ENCODE data around the gene RBX1. TPM values are rescaled to one million over a fixed set of nuclear protein-coding genes. Genes with fewer than 3 reads are reported as not detected.

Gene RBX1
- 163 and 181 TPM in 2 replicates for polyA plus RNA-seq
- 41.8 and 46.0 TPM in 2 replicates for polyA minus RNA-seq

DNA sequence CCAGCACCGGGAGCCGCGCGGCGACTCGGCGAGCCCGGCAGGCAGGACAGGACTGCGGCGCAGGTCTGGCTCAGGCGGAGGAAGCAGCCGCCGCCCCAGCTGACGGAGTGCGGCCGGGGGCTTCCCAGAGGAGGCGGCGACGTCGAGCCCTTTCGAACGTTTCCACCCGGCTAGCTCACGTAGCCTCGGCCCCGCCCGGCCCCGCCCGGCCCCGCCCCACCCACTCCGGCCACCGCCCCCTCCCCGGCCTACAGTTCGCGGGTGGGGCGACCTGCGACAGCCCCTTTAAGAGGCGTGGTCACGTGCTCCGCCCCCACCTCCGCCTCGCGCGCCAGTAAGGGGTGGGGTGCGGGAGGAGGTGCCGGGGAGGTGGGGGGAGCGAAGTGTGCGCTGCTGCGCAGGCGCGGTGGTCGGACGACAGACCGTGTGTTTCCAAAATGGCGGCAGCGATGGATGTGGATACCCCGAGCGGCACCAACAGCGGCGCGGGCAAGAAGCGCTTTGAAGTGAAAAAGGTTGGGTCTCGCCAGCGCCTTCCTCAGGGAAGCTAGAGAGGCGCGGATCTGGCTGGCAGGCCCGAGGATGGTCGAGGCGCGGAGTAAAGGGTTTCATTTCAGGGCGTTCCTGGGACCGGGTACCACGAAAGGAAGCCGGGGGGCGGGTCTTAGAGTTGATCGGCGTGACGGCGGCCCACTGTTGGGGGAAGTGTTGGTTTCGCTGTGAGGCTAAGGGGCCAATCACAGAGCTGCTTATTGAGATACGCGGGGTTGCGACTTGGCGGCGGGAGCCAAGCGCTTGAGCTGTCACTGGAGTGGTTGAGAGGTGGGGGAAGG, at the start of gene RBX1:
Gene RBX1 (plus strand): TSS at position 417 of the 833 bp plus-strand sequence. CDS start 21 bp downstream, at position 438.
- Histone ChIP-seq H3F3A (ENCODE audit: insufficient read depth, low read length, poor library complexity, severe bottlenecking) (no peaks in the 10 kb centered on the region), H2AFZ (ENCODE audit: low read depth, low read length) (peak within 1 kb of the TSS; percentile 92), H3K4me2 (ENCODE audit: low read length) (peak within 1 kb of the TSS; percentile 85), H3K9ac (ENCODE audit: low read length) (peak within 1 kb of the TSS; percentile 95), H3K36me3 (ENCODE audit: insufficient read depth, low read length) (no peaks in the 10 kb centered on the region), H3K79me2 (replicated peaks; ENCODE audit: insufficient read depth, low read length) (peaks cover 43% of the 10 kb centered on the region), H3K9me3 (ENCODE audit: low read length) (no peaks in the 10 kb centered on the region), H3K4me3 (ENCODE audit: low read length) (peak within 1 kb of the TSS; percentile 86), H4K20me1 (ENCODE audit: insufficient read depth) (no peaks in the 10 kb centered on the region), H3K27me3 (ENCODE audit: insufficient read depth, low read depth, low read length) (no peaks in the 10 kb centered on the region), H3K9me2 (ENCODE audit: insufficient read depth, low read length) (no peaks in the 10 kb centered on the region), H3K27ac (ENCODE audit: low read length) (peak within 1 kb of the TSS; percentile 95)
- TF ChIP-seq RAD21 (conservative IDR thresholded peaks at IDR 0.05) (peak; percentile 35), EP300 (conservative IDR thresholded peaks at IDR 0.05; ENCODE audit: poor library complexity, severe bottlenecking) (peak; percentile 43), TAF1 (IDR thresholded peaks at IDR 0.05; ENCODE audit: low read depth) (peak; percentile 97), POLR2AphosphoS5 (IDR thresholded peaks at IDR 0.05) (peak; percentile 95), EZH2 (IDR thresholded peaks at IDR 0.05; ENCODE audit: borderline replicate concordance, insufficient read depth, low read length, poor library complexity, severe bottlenecking) (no peak), REST (IDR thresholded peaks at IDR 0.05; ENCODE audit: borderline replicate concordance) (peak; percentile 96)
- TF ChIP-seq, protein P1, sequence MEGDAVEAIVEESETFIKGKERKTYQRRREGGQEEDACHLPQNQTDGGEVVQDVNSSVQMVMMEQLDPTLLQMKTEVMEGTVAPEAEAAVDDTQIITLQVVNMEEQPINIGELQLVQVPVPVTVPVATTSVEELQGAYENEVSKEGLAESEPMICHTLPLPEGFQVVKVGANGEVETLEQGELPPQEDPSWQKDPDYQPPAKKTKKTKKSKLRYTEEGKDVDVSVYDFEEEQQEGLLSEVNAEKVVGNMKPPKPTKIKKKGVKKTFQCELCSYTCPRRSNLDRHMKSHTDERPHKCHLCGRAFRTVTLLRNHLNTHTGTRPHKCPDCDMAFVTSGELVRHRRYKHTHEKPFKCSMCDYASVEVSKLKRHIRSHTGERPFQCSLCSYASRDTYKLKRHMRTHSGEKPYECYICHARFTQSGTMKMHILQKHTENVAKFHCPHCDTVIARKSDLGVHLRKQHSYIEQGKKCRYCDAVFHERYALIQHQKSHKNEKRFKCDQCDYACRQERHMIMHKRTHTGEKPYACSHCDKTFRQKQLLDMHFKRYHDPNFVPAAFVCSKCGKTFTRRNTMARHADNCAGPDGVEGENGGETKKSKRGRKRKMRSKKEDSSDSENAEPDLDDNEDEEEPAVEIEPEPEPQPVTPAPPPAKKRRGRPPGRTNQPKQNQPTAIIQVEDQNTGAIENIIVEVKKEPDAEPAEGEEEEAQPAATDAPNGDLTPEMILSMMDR (IDR thresholded peaks at IDR 0.05; ENCODE audit: poor library complexity, severe bottlenecking): no peak

DNA sequence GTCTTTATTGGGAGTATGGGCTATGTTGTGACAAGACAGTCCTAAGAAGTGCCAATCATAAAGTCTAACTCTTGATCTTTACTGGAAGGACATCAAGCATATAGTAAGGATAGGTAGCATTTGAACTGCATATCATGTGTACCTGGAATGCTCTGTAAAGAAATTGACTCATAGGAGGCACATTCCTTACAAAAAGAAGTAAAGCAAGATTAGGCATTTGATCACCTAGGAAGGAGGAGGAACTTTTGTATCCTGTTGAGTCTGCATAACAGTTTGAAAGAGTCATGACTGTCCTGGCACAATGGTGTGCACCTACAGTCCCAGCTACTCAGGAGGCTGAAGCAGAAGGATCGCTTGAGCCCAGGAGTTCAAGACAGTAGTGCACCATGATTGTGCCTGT, 47.1 kb upstream of the RBX1 start:
- no peaks in the 10 kb centered on the region for H3F3A ChIP-seq (ENCODE audit: insufficient read depth, low read length, poor library complexity, severe bottlenecking)
- no peak overlapping the region for H3K4me3 ChIP-seq (ENCODE audit: low read length)
- no peak overlapping the region for H3K27ac ChIP-seq (ENCODE audit: low read length)
- no peaks in the 10 kb centered on the region for H3K27me3 ChIP-seq (ENCODE audit: insufficient read depth, low read depth, low read length)
- no peaks in the 10 kb centered on the region for H3K9me3 ChIP-seq (ENCODE audit: low read length)
- no peak overlapping the region for H2AFZ ChIP-seq (ENCODE audit: low read depth, low read length)
- no peak overlapping the region for H3K9ac ChIP-seq (ENCODE audit: low read length)
- no peaks in the 10 kb centered on the region for H3K36me3 ChIP-seq (ENCODE audit: insufficient read depth, low read length)
- no peaks in the 10 kb centered on the region for H3K9me2 ChIP-seq (ENCODE audit: insufficient read depth, low read length)
- H3K79me2 ChIP-seq (replicated peaks; ENCODE audit: insufficient read depth, low read length): no peaks in the 10 kb centered on the region
- TF ChIP-seq, protein P1 (IDR thresholded peaks at IDR 0.05; ENCODE audit: poor library complexity, severe bottlenecking): no peak
- no peak for TF ChIP-seq EP300 (conservative IDR thresholded peaks at IDR 0.05; ENCODE audit: poor library complexity, severe bottlenecking)
- TF ChIP-seq SMC3 (conservative IDR thresholded peaks at IDR 0.05; ENCODE audit: poor library complexity): no peak
- TF ChIP-seq MXI1 (conservative IDR thresholded peaks at IDR 0.05; ENCODE audit: poor library complexity, severe bottlenecking): no peak
- TF ChIP-seq REST (IDR thresholded peaks at IDR 0.05; ENCODE audit: borderline replicate concordance): no peak
- no peak for TF ChIP-seq RAD21 (conservative IDR thresholded peaks at IDR 0.05)
- no peak for TF ChIP-seq TAF1 (IDR thresholded peaks at IDR 0.05; ENCODE audit: low read depth)
- no peak for TF ChIP-seq EZH2 (IDR thresholded peaks at IDR 0.05; ENCODE audit: borderline replicate concordance, insufficient read depth, low read length, poor library complexity, severe bottlenecking)
- no peak for TF ChIP-seq POLR2AphosphoS5 (IDR thresholded peaks at IDR 0.05)
- no peaks in the 10 kb centered on the region for H4K20me1 ChIP-seq (ENCODE audit: insufficient read depth)
- no peak overlapping the region for H3K4me2 ChIP-seq (ENCODE audit: low read length)
